GM23248 (cell line): ENCODE data around the gene HTR4. TPM values are rescaled to one million over a fixed set of nuclear protein-coding genes. Genes with fewer than 3 reads are reported as not detected.

Experiments used
- DNase-seq: peaks from one replicate; pipeline ENCODE4 v3.0.0-alpha.2; 2015
- H2AFZ ChIP-seq: fragments of 200-600 bp; sonication (generic); 2 replicates; pipeline ENCODE4 v1.6.1; 2016; ENCODE audit warnings: antibody characterized with exemption
- H3F3A ChIP-seq: fragments of 200-600 bp; sonication (generic); 2 replicates; pipeline ENCODE4 v1.6.1; 2016; ENCODE audit warnings: mild to moderate bottlenecking, antibody characterized with exemption, mixed run types; ENCODE audit not compliant: insufficient read depth
- H3K27ac ChIP-seq: fragments of 200-600 bp; sonication (generic); 2 replicates; pipeline ENCODE4 v1.5.1; 2016; ENCODE audit warnings: mild to moderate bottlenecking
- H3K27me3 ChIP-seq: fragments of 200-600 bp; sonication (generic); replicated peaks from 2 replicates; pipeline ENCODE4 v1.6.1; 2016; ENCODE audit warnings: mild to moderate bottlenecking; ENCODE audit not compliant: insufficient read depth
- H3K36me3 ChIP-seq: fragments of 200-600 bp; sonication (generic); 2 replicates; pipeline ENCODE4 v1.6.1; 2016; ENCODE audit warnings: low read depth, mild to moderate bottlenecking
- H3K4me1 ChIP-seq: fragments of 200-600 bp; sonication (generic); 2 replicates; pipeline ENCODE4 v1.6.1; 2016; ENCODE audit warnings: mild to moderate bottlenecking; ENCODE audit not compliant: insufficient read depth
- H3K4me2 ChIP-seq: fragments of 200-600 bp; sonication (generic); one replicate; pipeline ENCODE4 v1.6.1; 2016; ENCODE audit warnings: mild to moderate bottlenecking; ENCODE audit not compliant: unreplicated experiment
- H3K4me3 ChIP-seq: fragments of 200-600 bp; sonication (generic); 2 replicates; pipeline ENCODE4 v1.5.1; 2016; ENCODE audit warnings: mild to moderate bottlenecking
- H3K79me2 ChIP-seq: fragments of 200-600 bp; sonication (generic); 2 replicates; pipeline ENCODE4 v1.6.1; 2016; ENCODE audit warnings: mild to moderate bottlenecking; ENCODE audit not compliant: insufficient read depth
- H3K9ac ChIP-seq: fragments of 200-600 bp; sonication (generic); 2 replicates; pipeline ENCODE4 v1.6.1; 2016; ENCODE audit warnings: mild to moderate bottlenecking
- H3K9me2 ChIP-seq: fragments of 200-600 bp; sonication (generic); 2 replicates; pipeline ENCODE4 v1.6.1; 2016; ENCODE audit warnings: mixed run types, mild to moderate bottlenecking, moderate library complexity; ENCODE audit not compliant: insufficient read depth
- H3K9me3 ChIP-seq: fragments of 200-600 bp; sonication (generic); one replicate; pipeline ENCODE4 v1.6.1; 2017; ENCODE audit warnings: low read depth
- H4K20me1 ChIP-seq: fragments of 200-600 bp; sonication (generic); 2 replicates; pipeline ENCODE4 v1.6.0; 2016; ENCODE audit not compliant: insufficient read depth
- EZH2 ChIP-seq: fragments of 200-600 bp; sonication (generic); IDR thresholded peaks from 2 replicates; pipeline ENCODE4 v1.6.1; 2018; ENCODE audit warnings: antibody characterized with exemption, mild to moderate bottlenecking; ENCODE audit not compliant: insufficient read depth, poor library complexity, severe bottlenecking
- EZH2phosphoT487 ChIP-seq: fragments of 200-600 bp; sonication (generic); IDR thresholded peaks from 2 replicates; pipeline ENCODE4 v1.6.1; 2018; ENCODE audit warnings: antibody characterized with exemption, moderate library complexity, mild to moderate bottlenecking, low read depth; ENCODE audit not compliant: insufficient read depth
- WGBS, 2 experiments: methylation state at CpG; one replicate each; pipeline ENCODE4 v1.1.6; 2015 to 2017; ENCODE audit warnings: low lambda C conversion rate in 2 of 2, low coverage in 1 of 2; ENCODE audit errors: missing lambda C conversion rate in 2 of 2; 5-methylcytosine and 5-hydroxymethylcytosine counted together
- in situ Hi-C: fragments of 300-500 bp; cut with MboI; formaldehyde crosslinking; loops from 2 replicates; pipeline ENCODE4 v1.15.0; 2020
- polyA plus RNA-seq: library from polyadenylated mRNA; unstranded; fragments of >200 nt; fragmentation: Nextera tagmentation; extraction: Ambion mirVana; gene quantifications from 2 replicates; pipeline ENCODE4 v1.2.1, GENCODE V29; 2016
- total RNA-seq: library from RNA; depleted of rRNA; stranded (reverse); fragments of >200 nt; shearing (Covaris generic); gene quantifications from 2 replicates; pipeline ENCODE4 v1.2.3, GENCODE V29; 2014

Gene HTR4
- total and polyA plus RNA-seq, 2 experiments from 2014 or later: not detected

DNA sequence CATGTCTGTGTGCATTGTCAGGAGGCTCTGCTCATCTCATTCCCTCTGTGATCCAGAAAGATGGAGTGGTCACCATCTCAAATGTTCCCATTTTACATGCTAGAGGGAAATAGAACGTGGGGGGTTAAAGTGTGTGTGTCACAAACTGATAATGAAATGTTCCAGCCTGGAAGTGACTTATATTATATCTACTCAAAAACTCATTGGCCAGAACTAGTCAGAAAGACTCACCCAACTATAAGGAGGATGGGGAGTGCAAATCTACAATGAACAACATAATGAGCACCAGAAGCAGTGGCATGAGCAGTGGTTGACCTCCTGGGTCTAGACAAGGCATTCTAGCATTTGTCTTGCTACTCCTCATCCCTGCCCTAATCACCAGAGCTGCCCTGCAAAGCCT is 81.0 kb downstream of the HTR4 start:
- no peak for TF ChIP-seq EZH2phosphoT487
- no peak for TF ChIP-seq EZH2
- Histone ChIP-seq H3F3A (no peaks in the 10 kb centered on the region), H3K9me2 (no peaks in the 10 kb centered on the region), H4K20me1 (no peaks in the 10 kb centered on the region), H3K4me3 (no peak overlapping the region), H3K4me2 (no peak overlapping the region), H3K27ac (no peak overlapping the region), H3K79me2 (no peaks in the 10 kb centered on the region), H3K36me3 (no peaks in the 10 kb centered on the region), H3K4me1 (no peaks in the 10 kb centered on the region), H3K9me3 (no peaks in the 10 kb centered on the region), H2AFZ (no peak overlapping the region), H3K27me3 (0 out of 2 replicates have a peak, but pooled peaks cover 5% of the 10 kb centered on the region), H3K9ac (no peak overlapping the region)
- no peak for DNase-seq
- in situ Hi-C loops: no loop called here
- 4 to 17% methylated on average over 1 of the region's 1 CpG for WGBS, 2 experiments

GRCh38 chr5:148569948-148570347 is 84.4 kb downstream of the HTR4 start:
- in situ Hi-C loops: no loop called here
- no peaks in the 10 kb centered on the region for H3K9me2 ChIP-seq
- TF ChIP-seq EZH2 (no peak), EZH2phosphoT487 (no peak)
- no peak overlapping the region for H3K27ac ChIP-seq
- no peaks in the 10 kb centered on the region for H3K9me3 ChIP-seq
- H3K4me2 ChIP-seq: no peak overlapping the region
- H3K4me3 ChIP-seq: no peak overlapping the region
- H3K79me2 ChIP-seq: no peaks in the 10 kb centered on the region
- no peaks in the 10 kb centered on the region for H3K36me3 ChIP-seq
- no peak overlapping the region for H3K9ac ChIP-seq
- 0 out of 2 replicates have a peak, but pooled peaks cover 5% of the 10 kb centered on the region for H3K27me3 ChIP-seq
- no peaks in the 10 kb centered on the region for H3F3A ChIP-seq
- no peak for DNase-seq
- no peak overlapping the region for H2AFZ ChIP-seq
- H4K20me1 ChIP-seq: no peaks in the 10 kb centered on the region
- H3K4me1 ChIP-seq: no peaks in the 10 kb centered on the region

DNA sequence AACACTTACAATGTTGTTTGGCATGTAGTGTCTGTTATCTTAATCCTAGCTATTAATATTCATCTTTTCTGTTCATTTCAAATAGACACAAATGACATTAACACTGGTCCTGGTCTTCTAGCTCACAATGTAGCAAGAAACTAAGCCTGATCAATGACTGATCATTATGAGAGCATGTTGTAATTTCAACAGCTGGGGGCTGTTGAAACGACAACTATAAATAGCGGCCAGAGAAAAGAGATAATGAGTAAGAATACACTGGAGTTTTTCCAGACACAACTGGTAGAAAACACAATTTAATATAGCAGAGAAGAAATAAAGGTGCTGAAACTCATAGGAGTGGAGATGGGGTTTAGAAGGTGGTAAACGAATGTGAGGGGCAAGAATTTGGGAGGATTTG is 89.2 kb downstream of the HTR4 start:
- H3K9ac ChIP-seq: no peak overlapping the region
- peaks cover 9% of the 10 kb centered on the region; the same call in 1 of the 2 replicates for H3K27me3 ChIP-seq
- no peak for DNase-seq
- H3K9me3 ChIP-seq: no peaks in the 10 kb centered on the region
- H3K27ac ChIP-seq: no peak overlapping the region
- in situ Hi-C loops: no loop called here
- 14 to 19% methylated on average over 3 of the region's 3 CpGs for WGBS, 2 experiments
- H3K4me3 ChIP-seq: no peak overlapping the region
- no peaks in the 10 kb centered on the region for H3K4me1 ChIP-seq
- no peak overlapping the region for H3K4me2 ChIP-seq
- H3F3A ChIP-seq: no peaks in the 10 kb centered on the region
- H3K36me3 ChIP-seq: no peaks in the 10 kb centered on the region
- no peak for TF ChIP-seq EZH2phosphoT487
- TF ChIP-seq EZH2: no peak
- H3K79me2 ChIP-seq: no peaks in the 10 kb centered on the region
- H3K9me2 ChIP-seq: no peaks in the 10 kb centered on the region
- H2AFZ ChIP-seq: no peak overlapping the region
- no peaks in the 10 kb centered on the region for H4K20me1 ChIP-seq

DNA sequence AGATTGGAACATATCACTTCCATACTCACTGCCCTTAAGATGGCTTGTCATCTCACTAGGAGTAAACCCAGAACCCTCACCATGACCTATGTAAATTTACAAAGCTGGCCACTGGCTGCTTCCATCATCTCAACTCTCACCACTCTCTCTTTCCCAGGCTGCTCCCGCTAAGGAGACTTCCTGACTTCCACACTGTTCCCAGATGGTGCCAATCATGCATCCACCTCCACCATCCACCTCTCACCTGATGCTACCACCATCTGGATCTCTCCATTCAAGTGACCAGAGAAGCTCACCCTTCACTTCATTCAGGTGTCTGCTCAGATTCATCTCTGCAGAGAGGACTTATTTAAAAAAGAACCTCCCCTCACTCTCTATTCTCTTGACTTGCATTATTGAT is 91.3 kb downstream of the HTR4 start:
- Histone ChIP-seq H3K4me3 (no peak overlapping the region), H3K4me1 (no peaks in the 10 kb centered on the region)

GRCh38 chr5:148561801-148562311 is 92.5 kb downstream of the HTR4 start:
- H3K27ac ChIP-seq: no peak overlapping the region
- H3K9me2 ChIP-seq: no peaks in the 10 kb centered on the region
- H2AFZ ChIP-seq: no peak overlapping the region
- H3K4me2 ChIP-seq: no peak overlapping the region
- H4K20me1 ChIP-seq: no peaks in the 10 kb centered on the region
- DNase-seq: no peak
- no peaks in the 10 kb centered on the region for H3F3A ChIP-seq
- no peaks in the 10 kb centered on the region for H3K9me3 ChIP-seq
- H3K36me3 ChIP-seq: no peaks in the 10 kb centered on the region
- TF ChIP-seq EZH2: no peak
- no peak for TF ChIP-seq EZH2phosphoT487
- in situ Hi-C loops: no loop called here
- peaks cover 9% of the 10 kb centered on the region for H3K27me3 ChIP-seq
- H3K4me1 ChIP-seq: no peaks in the 10 kb centered on the region
- 6% methylated on average over 3 of the region's 3 CpGs for WGBS, 2 experiments
- H3K9ac ChIP-seq: no peak overlapping the region
- no peaks in the 10 kb centered on the region for H3K79me2 ChIP-seq
- H3K4me3 ChIP-seq: no peak overlapping the region

More for the DNA sequence above, 91.3 kb downstream of the HTR4 start:
- Histone ChIP-seq H4K20me1 (no peaks in the 10 kb centered on the region), H3K9me2 (no peaks in the 10 kb centered on the region), H3K4me2 (no peak overlapping the region), H3F3A (no peaks in the 10 kb centered on the region), H3K27me3 (peaks cover 9% of the 10 kb centered on the region), H3K36me3 (no peaks in the 10 kb centered on the region), H2AFZ (no peak overlapping the region), H3K9ac (no peak overlapping the region), H3K79me2 (no peaks in the 10 kb centered on the region), H3K9me3 (no peaks in the 10 kb centered on the region), H3K27ac (no peak overlapping the region)
- no peak for DNase-seq
- in situ Hi-C loops: no loop called here
- TF ChIP-seq EZH2 (no peak), EZH2phosphoT487 (no peak)
- WGBS, 2 experiments: 19 to 24% methylated on average over 1 of the region's 1 CpG
